Motor neuron (in vitro differentiated cells): ENCODE results near the gene SIT1. TPM values are rescaled to one million over a fixed set of nuclear protein-coding genes. Genes with fewer than 3 reads are reported as not detected.
"Not testable (repeated sequence)": the region's sequence is repeated elsewhere in the genome, so short reads cannot be mapped to it uniquely, and the experiment has no call there.

Experiments used
- ATAC-seq, 8 experiments: fragments of 200-7000 bp; cut with Tn5 transposase; replicated peaks in 6 of 8; 2 replicates each; pipeline ENCODE4 v1.8.0; 2021; ENCODE audit warnings: mild to moderate bottlenecking in 8 of 8, moderate library complexity in 8 of 8
- H3K27ac ChIP-seq, 2 donors: fragments of 250-450 bp; sonication (Bioruptor Pico); 2 replicates each; pipeline ENCODE4 v1.9.0; 2021; ENCODE audit warnings: antibody characterized with exemption in 2 of 2, mild to moderate bottlenecking in 2 of 2, moderate library complexity in 1 of 2
- H3K4me1 ChIP-seq, 2 donors: fragments of 250-450 bp; sonication (Bioruptor Pico); replicated peaks in 1 of 2; 2 replicates each; pipeline ENCODE4 v1.6.1; 2021; ENCODE audit warnings: antibody characterized with exemption in 2 of 2, mild to moderate bottlenecking in 2 of 2, moderate library complexity in 1 of 2
- H3K4me3 ChIP-seq, 5 donors: fragments of 250-450 bp; sonication (Bioruptor Pico); 2 replicates each; pipeline ENCODE4 v1.9.0; 2021; ENCODE audit warnings: antibody characterized with exemption in 5 of 5, mild to moderate bottlenecking in 5 of 5, moderate library complexity in 4 of 5
- WGBS, 10 experiments: fragments of 450-650 bp; shearing (Covaris generic); methylation state at CpG; one replicate each; pipeline ENCODE4 v1.0.0; 2022; 5-methylcytosine and 5-hydroxymethylcytosine counted together
- in situ Hi-C, 9 experiments: fragments of 400-800 bp; cut with MboI; loops; one replicate each; pipeline ENCODE4 v1.15.0; 2021; ENCODE audit warnings: low sequenced_read_pairs in 9 of 9, low pct_unique_long_range_greater_than_20kb in 2 of 9; ENCODE audit not compliant: unreplicated experiment in 9 of 9
- total RNA-seq, 8 experiments: library from RNA; unstranded; fragments of 300-600 nt; gene quantifications; 2 replicates each; pipeline versions ENCODE4 v1.2.3 to v1.2.4, GENCODE V29; 2022

Gene SIT1
- total RNA-seq, 8 experiments from 2014 or later = 0.36 to 0.62 (median 0.46) TPM; not detected in 5

DNA sequence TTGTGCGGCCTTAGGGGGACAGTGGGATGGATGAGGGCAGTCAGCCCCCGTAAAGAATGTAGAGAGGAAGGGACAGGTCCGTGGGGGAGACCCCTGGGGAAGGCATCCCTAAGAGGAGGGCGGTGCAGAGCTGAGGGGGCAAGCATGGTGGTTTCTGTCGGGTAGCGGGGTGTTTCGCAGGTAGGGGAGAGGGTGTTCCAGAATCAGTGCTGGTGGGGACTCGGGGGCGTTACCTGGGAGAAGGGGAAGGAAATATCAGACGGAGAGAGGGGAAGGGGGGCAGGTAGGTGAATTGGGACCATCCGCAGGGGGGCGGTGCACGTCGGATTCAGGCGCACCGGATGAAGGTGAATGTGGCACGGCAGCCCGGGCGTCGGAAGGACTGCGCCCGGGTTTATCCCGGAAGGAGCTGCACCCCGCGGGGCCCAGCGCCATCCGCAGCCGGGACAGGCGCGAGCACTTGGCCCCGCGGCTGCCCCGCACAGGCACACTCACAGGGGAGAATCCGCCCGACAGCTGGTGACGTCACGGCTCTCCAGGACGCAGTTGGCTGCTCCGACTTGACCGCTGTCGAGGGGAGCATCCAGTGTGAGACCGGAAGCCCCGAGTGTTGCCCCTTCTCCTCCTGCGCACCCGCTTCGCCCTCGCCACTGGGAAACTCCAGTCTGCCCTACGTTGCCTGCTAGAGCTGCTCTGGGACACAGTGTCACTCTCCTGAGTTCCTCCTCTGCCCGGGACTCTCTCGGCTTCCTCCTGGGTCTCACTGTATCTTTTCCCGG lies 33.9 kb downstream of the SIT1 start:
- in situ Hi-C loops = loop anchor here in 1 of 9 experiments (25.0 kb wide), 1 partner anchor 105 kb away; no protein-coding TSS in a partner anchor
- Histone ChIP-seq H3K27ac (no peak overlapping the region), H3K4me3 (peak overlapping the region in 3 of 5 donors; percentile 10 to 17 (median 12)), H3K4me1 (no peaks in the 10 kb centered on the region)
- WGBS, 10 experiments = 17 to 96% methylated on average over 1 to 4 of the region's 51 CpGs; no CpG with 5 or more reads in 8 of the 10 experiments
- peak; percentile 75 to 98 (median 81) for ATAC-seq

DNA sequence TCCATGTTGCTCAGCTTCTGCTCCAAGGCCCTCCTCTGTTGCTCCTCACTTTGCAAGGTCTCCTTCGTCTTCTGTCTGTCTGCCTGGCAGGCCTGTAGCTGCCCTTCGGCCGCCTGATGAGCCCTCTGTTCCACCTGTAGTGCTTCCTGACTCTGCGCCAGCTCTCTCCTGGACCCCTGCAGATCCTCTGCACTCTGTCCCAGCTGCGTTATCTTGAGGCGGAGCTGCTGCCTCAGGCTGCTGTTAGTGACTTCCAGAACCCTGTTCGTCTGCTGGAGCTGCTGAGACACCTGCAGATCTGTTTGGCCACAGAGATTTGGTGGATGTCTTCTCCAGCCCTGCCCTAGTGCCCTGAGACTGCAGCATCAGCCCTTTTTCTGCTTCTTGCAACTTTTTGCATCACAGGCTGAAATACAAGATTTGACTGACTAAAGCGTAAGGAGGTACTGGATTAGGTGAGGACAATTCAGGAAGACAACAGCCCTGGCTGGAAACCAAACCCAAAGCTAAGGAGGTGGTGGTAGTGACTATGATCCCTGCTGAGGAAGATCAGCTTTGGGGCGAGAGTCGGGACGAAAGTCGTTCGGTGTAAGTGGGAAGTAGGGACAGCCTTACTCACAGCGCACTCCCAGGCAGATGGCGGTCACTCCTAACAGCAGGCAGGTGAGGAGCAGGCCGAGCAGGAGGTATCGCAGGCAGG lies 34.6 kb downstream of the SIT1 start:
- no peak overlapping the region for H3K4me3 ChIP-seq
- ATAC-seq = no peak
- in situ Hi-C loops = loop anchor here in 1 of 9 experiments (25.0 kb wide), 1 partner anchor 104 kb away; no protein-coding TSS in a partner anchor

DNA sequence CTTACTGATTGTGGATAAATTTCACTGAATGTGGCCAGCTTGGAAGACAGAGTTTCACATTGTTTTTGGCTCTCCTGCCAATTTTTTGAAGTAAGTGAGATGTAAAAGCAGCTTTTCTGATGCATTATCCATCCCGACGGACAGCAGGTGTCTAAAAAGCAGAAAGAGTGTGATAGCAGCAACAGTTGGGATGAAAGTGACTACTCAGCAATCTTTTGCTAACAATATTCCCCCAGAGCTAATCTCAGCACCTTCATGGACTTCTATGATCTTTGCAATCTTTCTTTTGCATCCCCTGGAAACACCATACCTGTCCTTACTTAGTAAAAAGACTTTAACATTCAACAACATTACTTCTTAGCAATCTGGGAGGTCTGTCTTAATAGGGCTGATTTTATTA lies 37.9 kb downstream of the SIT1 start:
- H3K27ac ChIP-seq = no peak overlapping the region
- no peaks in the 10 kb centered on the region for H3K4me1 ChIP-seq
- ATAC-seq = no peak
- WGBS, 10 experiments = 55 to 100% (median 88%) methylated on average over 2 of the region's 2 CpGs; no CpG with 5 or more reads in 4 of the 10 experiments
- in situ Hi-C loops = loop anchor here in 1 of 9 experiments (25.0 kb wide), 1 partner anchor 101 kb away; no protein-coding TSS in a partner anchor
- H3K4me3 ChIP-seq = no peak overlapping the region

More for the DNA sequence above, 34.6 kb downstream of the SIT1 start:
- no peak overlapping the region for H3K27ac ChIP-seq
- 60 to 100% (median 80%) methylated on average over 1 to 14 of the region's 17 CpGs; no CpG with 5 or more reads in 2 of the 10 experiments for WGBS, 10 experiments
- H3K4me1 ChIP-seq = no peaks in the 10 kb centered on the region

DNA sequence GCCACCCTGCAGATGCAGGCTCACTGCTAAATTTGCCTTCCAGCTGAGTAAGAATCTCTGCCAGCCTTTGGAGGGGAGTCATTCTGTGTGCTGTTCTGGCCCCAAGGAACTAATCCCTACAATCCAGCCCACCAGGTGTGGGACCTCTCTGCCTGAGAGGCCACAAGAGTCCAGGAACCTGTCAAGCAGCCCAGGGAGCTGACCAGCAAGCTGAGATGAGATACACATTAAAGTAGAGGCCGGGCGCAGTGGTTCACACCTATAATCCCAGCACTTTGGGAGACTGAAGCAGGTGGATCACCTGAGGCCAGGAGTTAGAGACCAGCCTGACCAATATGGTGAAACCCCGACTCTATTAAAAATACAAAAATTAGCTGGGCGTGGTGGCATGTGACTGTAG lies 38.7 kb downstream of the SIT1 start:
- H3K4me1 ChIP-seq, ATAC-seq, H3K4me3 ChIP-seq, H3K27ac ChIP-seq: not testable (repeated sequence)
- WGBS, 10 experiments = 80 to 90% (median 83%) methylated on average over 1 to 3 of the region's 4 CpGs; no CpG with 5 or more reads in 7 of the 10 experiments
- in situ Hi-C loops = loop anchor here in 1 of 9 experiments (25.0 kb wide), 1 partner anchor 100 kb away; no protein-coding TSS in a partner anchor

DNA sequence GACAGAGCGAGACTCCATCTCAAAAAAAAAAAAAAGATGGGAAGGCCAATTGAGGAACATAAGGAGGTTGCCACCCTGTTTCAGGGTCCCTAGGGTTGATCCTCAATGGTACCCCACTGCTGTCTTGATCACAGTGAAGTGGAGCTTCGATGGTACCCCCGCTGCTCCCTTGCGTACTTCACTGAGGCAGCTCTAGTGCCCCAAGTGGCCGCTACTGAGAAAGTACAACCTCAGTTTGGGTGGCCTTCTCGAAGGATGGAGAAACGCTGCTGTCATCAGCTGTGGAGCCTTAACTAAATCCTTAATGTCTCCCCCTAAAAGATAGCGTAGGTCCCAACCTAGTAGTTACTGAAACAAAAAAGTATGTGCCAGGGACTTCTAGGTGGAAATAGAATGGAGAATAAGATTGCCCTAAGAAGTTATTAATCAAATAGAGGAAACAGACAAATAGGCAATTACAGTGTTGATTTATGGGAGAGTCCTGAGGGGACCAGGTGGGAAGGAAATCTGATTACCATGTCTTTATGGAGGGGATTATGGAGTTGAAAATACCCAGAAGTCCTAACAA lies 39.4 kb downstream of the SIT1 start:
- peak; percentile 28 to 91 (median 44) for ATAC-seq
- Histone ChIP-seq H3K27ac (no peak overlapping the region), H3K4me3 (no peak overlapping the region), H3K4me1 (peaks cover 5 to 7% of the 10 kb centered on the region in 2 donors)
- 0 to 48% (median 11%) methylated on average over 1 to 7 of the region's 8 CpGs for WGBS, 10 experiments
- in situ Hi-C loops = loop anchor here in 1 of 9 experiments (25.0 kb wide), 1 partner anchor 99 kb away; no protein-coding TSS in a partner anchor

DNA sequence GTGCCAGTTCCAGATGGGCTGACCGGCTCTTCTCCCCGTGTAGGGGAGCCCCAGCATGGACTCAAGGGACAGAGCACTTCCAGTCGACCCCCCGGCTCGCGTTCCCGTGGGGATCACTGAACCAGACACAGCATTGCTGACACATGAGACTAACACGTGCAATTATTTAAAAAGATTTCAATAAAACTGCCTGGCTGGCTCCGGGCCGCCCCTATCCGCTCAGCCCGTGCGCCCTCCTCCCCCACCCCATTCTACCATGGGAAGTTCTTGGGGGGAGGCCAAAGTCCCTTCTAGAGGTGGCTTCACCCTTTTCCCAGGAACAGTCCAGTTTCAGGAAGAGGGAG lies 40.9 kb downstream of the SIT1 start:
- Histone ChIP-seq H3K4me3 (no peak overlapping the region), H3K4me1 (peaks cover 7 to 10% of the 10 kb centered on the region in 2 donors), H3K27ac (no peak overlapping the region)
- ATAC-seq = no peak
- WGBS, 10 experiments = 92 to 93% (median 93%) methylated on average over 5 to 7 of the region's 13 CpGs; no CpG with 5 or more reads in 7 of the 10 experiments
- in situ Hi-C loops = loop anchor here in 1 of 9 experiments (25.0 kb wide), 1 partner anchor 97 kb away; no protein-coding TSS in a partner anchor

DNA sequence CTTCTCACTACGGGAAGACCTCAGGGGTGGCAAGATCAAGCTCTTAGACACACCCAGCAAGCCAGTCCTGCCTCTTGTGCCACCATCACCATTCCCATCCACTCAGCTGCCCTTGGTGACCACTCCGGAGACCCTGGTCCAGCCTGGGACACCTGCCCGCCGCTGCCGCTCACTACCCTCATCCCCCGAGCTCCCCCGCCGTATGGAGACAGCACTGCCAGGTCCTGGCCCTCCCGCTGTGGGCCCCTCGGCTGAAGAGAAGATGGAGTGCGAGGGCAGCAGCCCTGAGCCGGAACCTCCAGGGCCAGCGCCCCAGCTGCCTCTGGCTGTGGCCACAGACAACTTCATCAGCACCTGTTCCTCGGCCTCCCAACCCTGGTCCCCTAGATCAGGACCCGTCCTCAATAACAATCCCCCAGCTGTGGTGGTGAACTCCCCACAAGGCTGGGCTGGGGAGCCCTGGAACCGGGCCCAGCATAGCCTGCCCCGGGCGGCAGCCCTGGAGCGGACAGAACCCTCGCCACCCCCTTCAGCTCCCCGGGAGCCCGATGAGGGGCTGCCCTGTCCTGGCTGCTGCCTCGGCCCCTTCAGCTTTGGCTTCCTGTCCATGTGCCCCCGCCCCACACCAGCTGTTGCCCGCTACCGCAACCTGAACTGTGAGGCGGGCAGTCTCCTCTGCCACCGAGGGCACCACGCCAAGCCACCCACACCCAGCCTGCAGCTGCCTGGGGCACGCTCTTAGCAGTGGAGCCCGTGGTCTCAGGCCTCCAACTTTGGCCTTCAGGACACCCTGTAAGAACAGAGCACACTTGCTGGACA lies 41.5 kb downstream of the SIT1 start:
- no peak for ATAC-seq
- in situ Hi-C loops = loop anchor here in 1 of 9 experiments (25.0 kb wide), 1 partner anchor 97 kb away; no protein-coding TSS in a partner anchor
- no peak overlapping the region for H3K4me3 ChIP-seq
- no peak overlapping the region for H3K27ac ChIP-seq
- 30 to 100% (median 100%) methylated on average over 1 to 2 of the region's 31 CpGs; no CpG with 5 or more reads in 7 of the 10 experiments for WGBS, 10 experiments
- peaks cover 7 to 10% of the 10 kb centered on the region in 2 donors for H3K4me1 ChIP-seq

DNA sequence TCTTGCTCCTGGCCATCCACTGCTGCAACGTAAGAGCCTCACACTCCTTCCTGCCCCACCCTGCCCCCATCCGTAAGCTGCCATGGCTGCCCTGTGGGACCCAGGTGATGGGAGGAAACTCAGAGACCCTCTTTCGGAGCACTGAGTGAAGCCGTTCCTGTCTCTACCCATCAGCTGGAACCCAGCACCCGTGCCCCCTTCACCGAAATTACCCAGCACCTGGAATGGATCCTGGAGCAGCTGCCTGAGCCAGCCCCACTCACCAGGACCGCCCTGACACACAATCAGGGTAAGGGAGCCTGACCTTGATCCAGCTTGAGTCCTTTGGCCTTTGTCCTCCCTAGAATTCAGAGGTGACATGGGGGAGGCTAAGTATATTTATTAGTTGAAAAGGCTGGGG lies 42.5 kb downstream of the SIT1 start:
- no peak overlapping the region for H3K4me3 ChIP-seq
- peaks cover 7 to 11% of the 10 kb centered on the region in 2 donors for H3K4me1 ChIP-seq
- in situ Hi-C loops = loop anchor here in 1 of 9 experiments (25.0 kb wide), 1 partner anchor 96 kb away; no protein-coding TSS in a partner anchor
- no peak for ATAC-seq
- no peak overlapping the region for H3K27ac ChIP-seq
- WGBS, 10 experiments = 80 to 100% (median 89%) methylated on average over 1 to 3 of the region's 7 CpGs; no CpG with 5 or more reads in 6 of the 10 experiments

DNA sequence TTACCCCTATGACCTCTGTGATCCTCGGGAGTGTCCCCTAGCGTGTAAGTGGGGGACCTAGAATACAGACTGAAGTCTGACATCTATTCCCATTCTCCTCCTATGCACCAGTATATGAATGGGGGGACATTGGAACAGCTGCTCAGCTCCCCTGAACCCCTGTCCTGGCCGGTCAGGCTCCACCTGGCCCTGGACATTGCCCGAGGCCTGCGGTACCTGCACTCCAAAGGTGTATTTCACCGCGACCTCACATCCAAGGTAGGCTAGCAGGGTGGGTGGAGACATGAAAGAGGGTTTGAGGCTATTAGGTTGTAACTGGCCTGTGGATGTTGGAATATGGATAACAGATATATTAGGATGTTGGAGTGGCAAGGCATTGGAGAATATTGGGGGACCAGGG lies 44.0 kb downstream of the SIT1 start:
- in situ Hi-C loops = loop anchor here in 1 of 9 experiments (25.0 kb wide), 1 partner anchor 94 kb away; no protein-coding TSS in a partner anchor
- Histone ChIP-seq H3K27ac (no peak overlapping the region), H3K4me3 (peak overlapping the region in 3 of 5 donors; percentile 62 to 94 (median 93)), H3K4me1 (peaks cover 11 to 17% of the 10 kb centered on the region in 2 donors)
- no peak for ATAC-seq
- WGBS, 10 experiments = 47 to 100% (median 92%) methylated on average over 1 to 4 of the region's 7 CpGs; no CpG with 5 or more reads in 2 of the 10 experiments

DNA sequence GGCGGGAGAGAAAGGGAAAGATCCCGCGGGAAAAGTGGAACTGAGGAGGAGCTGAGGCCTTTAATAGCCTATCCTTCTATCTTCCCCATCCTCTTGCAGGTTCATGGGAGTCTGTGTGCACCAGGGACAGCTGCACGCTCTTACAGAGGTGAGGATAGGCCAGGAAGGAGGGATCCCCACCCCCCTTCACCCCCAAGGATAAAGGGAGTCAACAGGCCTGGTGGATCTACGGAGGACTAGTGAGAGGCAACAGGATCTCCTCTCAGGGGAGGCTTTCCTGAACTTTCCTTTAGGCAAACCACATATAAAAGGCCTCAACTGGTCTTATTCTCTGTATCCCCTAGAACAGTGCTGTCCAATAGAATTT lies 44.6 kb downstream of the SIT1 start:
- no peak for ATAC-seq
- in situ Hi-C loops = loop anchor here in 1 of 9 experiments (25.0 kb wide), 1 partner anchor 94 kb away; no protein-coding TSS in a partner anchor
- peak overlapping the region; percentile 85 to 90 for H3K27ac ChIP-seq
- peak overlapping the region; percentile 62 to 97 (median 94) for H3K4me3 ChIP-seq
- 0 to 20% (median 0%) methylated on average over 1 to 4 of the region's 5 CpGs; no CpG with 5 or more reads in 2 of the 10 experiments for WGBS, 10 experiments
- H3K4me1 ChIP-seq = peaks cover 11 to 17% of the 10 kb centered on the region in 2 donors

DNA sequence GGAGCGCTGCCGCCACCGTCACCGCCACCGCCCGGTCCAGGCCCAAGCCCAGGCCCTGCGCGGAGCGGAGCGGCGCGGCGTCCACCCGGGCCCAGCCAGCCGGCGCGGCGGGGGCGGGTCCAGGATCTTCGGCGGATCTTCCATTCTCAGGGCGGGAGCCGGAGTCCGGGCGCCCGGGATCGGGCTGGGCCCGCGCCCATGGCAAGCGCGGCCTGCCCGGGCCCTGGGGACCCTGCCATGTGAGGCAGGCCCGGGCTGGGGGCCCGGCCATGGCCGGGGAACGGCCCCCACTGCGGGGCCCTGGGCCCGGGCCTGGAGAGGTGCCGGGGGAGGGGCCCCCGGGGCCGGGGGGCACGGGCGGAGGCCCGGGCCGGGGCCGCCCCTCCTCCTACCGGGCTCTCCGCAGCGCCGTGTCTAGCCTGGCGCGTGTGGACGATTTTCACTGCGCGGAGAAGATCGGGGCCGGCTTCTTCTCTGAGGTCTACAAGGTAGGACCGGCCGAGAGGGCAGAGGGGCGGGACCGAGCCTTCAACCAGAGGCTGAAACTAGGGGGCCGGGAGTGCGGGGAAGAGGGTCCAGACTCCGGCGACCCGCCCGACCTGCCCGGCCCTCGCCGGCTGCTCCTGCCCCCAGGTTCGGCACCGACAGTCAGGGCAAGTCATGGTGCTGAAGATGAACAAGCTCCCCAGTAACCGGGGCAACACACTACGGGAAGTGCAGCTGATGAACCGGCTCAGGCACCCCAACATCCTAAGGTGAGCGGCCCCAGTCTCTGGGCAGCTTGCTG lies 45.2 kb downstream of the SIT1 start:
- peak overlapping the region; percentile 85 to 90 for H3K27ac ChIP-seq
- peak in 7 of 8 experiments; percentile 3 to 22 (median 5) for ATAC-seq
- peaks cover 11 to 17% of the 10 kb centered on the region in 2 donors for H3K4me1 ChIP-seq
- 0 to 7% methylated on average over 3 of the region's 76 CpGs; no CpG with 5 or more reads in 8 of the 10 experiments for WGBS, 10 experiments
- H3K4me3 ChIP-seq = peak overlapping the region; percentile 62 to 97 (median 94)
- in situ Hi-C loops = loop anchor here in 1 of 9 experiments (25.0 kb wide), 1 partner anchor 93 kb away; no protein-coding TSS in a partner anchor
